HG03520 (cell line): ENCODE data around the gene CSK.
"Not testable (repeated sequence)": the region's sequence is repeated elsewhere in the genome, so short reads cannot be mapped to it uniquely, and the experiment has no call there.

Experiments
- ATAC-seq: cut with Tn5 transposase; IDR thresholded peaks from one replicate; pipeline ENCODE4 v1.9.1; 2021; ENCODE audit warnings: mild to moderate bottlenecking, moderate library complexity; ENCODE audit not compliant: unreplicated experiment

Gene CSK

GRCh38 chr15:74781431-74782258, at the start of gene CSK:
Gene CSK, plus strand, starts transcription at chr15:74782080. Its CDS starts 16,218 bp downstream, at chr15:74798298.
- ATAC-seq = peak; percentile 41

- no peak for ATAC-seq
These were observed 49.0 kb upstream of the CSK start for GRCh38 chr15:74732846-74733245.

GRCh38 chr15:74733269-74733668, 48.6 kb upstream of the CSK start:
- no peak for ATAC-seq

GRCh38 chr15:74735305-74735704, 46.6 kb upstream of the CSK start:
- ATAC-seq = no peak

- ATAC-seq = not testable (repeated sequence)
These were observed 43.6 kb upstream of the CSK start for GRCh38 chr15:74738239-74738638.

GRCh38 chr15:74742422-74742821, 39.5 kb upstream of the CSK start:
- ATAC-seq = no peak

GRCh38 chr15:74746389-74746788, 35.5 kb upstream of the CSK start:
- no peak for ATAC-seq

- ATAC-seq = no peak
These were observed 33.4 kb upstream of the CSK start, which contains the start of gene CYP1A2 for GRCh38 chr15:74748322-74748946. Gene CYP1A2, plus strand, starts transcription at chr15:74748845. Its CDS starts 894 bp downstream, at chr15:74749739.

- ATAC-seq = no peak
These were observed 32.0 kb upstream of the CSK start for GRCh38 chr15:74749832-74750231.

- ATAC-seq = no peak
These were observed 31.1 kb upstream of the CSK start for GRCh38 chr15:74750751-74751150.

- ATAC-seq = no peak
These were observed 29.9 kb upstream of the CSK start for GRCh38 chr15:74752011-74752410.

- no peak for ATAC-seq
These were observed 29.3 kb upstream of the CSK start for GRCh38 chr15:74752531-74752930.

GRCh38 chr15:74754593-74755215, 27.2 kb upstream of the CSK start:
- ATAC-seq = no peak

GRCh38 chr15:74758736-74759135, 23.1 kb upstream of the CSK start:
- no peak for ATAC-seq

GRCh38 chr15:74762791-74763150, 19.1 kb upstream of the CSK start:
- ATAC-seq = no peak

GRCh38 chr15:74763416-74763815, 18.5 kb upstream of the CSK start:
- no peak for ATAC-seq

- ATAC-seq = no peak
These were observed 14.4 kb upstream of the CSK start for GRCh38 chr15:74767167-74768098.

GRCh38 chr15:74768099-74768770, 13.6 kb upstream of the CSK start:
- no peak for ATAC-seq

- no peak for ATAC-seq
These were observed 13.0 kb upstream of the CSK start for GRCh38 chr15:74768771-74769342.

GRCh38 chr15:74769463-74770025, 12.3 kb upstream of the CSK start:
- ATAC-seq = no peak
